GM19351 (cell line): ENCODE results near the gene JAZF1.

Experiments used
- ATAC-seq: cut with Tn5 transposase; IDR thresholded peaks from one replicate; pipeline ENCODE4 v1.9.1; 2021; ENCODE audit warnings: mild to moderate bottlenecking, moderate library complexity; ENCODE audit not compliant: unreplicated experiment

JAZF1 gene

GRCh38 chr7:28078036-28078901, 102.3 kb downstream of the JAZF1 start:
- no peak for ATAC-seq

- ATAC-seq, result no peak
These were observed 103.0 kb downstream of the JAZF1 start for GRCh38 chr7:28077616-28078015.

- ATAC-seq, result no peak
These were observed 104.0 kb downstream of the JAZF1 start for GRCh38 chr7:28076423-28077200.

GRCh38 chr7:28075674-28076358, 104.8 kb downstream of the JAZF1 start:
- ATAC-seq, result no peak

GRCh38 chr7:28072876-28073514, 107.6 kb downstream of the JAZF1 start:
- no peak for ATAC-seq

- no peak for ATAC-seq
These were observed 109.0 kb downstream of the JAZF1 start for GRCh38 chr7:28071570-28071969.

GRCh38 chr7:28070297-28071055, 110.1 kb downstream of the JAZF1 start:
- no peak for ATAC-seq

- ATAC-seq, result no peak
These were observed 110.8 kb downstream of the JAZF1 start for GRCh38 chr7:28069807-28070206.

GRCh38 chr7:28069388-28069787, 111.2 kb downstream of the JAZF1 start:
- no peak for ATAC-seq

- no peak for ATAC-seq
These were observed 111.8 kb downstream of the JAZF1 start for GRCh38 chr7:28068811-28069216.

GRCh38 chr7:28067171-28067570, 113.4 kb downstream of the JAZF1 start:
- ATAC-seq, result no peak

GRCh38 chr7:28065721-28066285, 114.8 kb downstream of the JAZF1 start:
- no peak for ATAC-seq

- ATAC-seq, result no peak
These were observed 115.3 kb downstream of the JAZF1 start for GRCh38 chr7:28065308-28065707.

- no peak for ATAC-seq
These were observed 116.2 kb downstream of the JAZF1 start for GRCh38 chr7:28064437-28064836.

- peak; percentile 97 for ATAC-seq
These were observed 118.2 kb downstream of the JAZF1 start for GRCh38 chr7:28062197-28062991.

GRCh38 chr7:28061824-28062196, 118.8 kb downstream of the JAZF1 start:
- peak; percentile 63 for ATAC-seq

- no peak for ATAC-seq
These were observed 120.1 kb downstream of the JAZF1 start for GRCh38 chr7:28060371-28060950.

GRCh38 chr7:28055161-28055544, 125.4 kb downstream of the JAZF1 start:
- no peak for ATAC-seq
